HG03280 (cell line): ENCODE results near the gene KLHL25.

Experiments used
- ATAC-seq: cut with Tn5 transposase; IDR thresholded peaks from one replicate; pipeline ENCODE4 v1.9.1; 2021; ENCODE audit warnings: mild to moderate bottlenecking, moderate library complexity; ENCODE audit not compliant: unreplicated experiment

The KLHL25 gene

GRCh38 chr15:85778107-85778776, 16.5 kb downstream of the KLHL25 start:
- ATAC-seq: no peak

- ATAC-seq: no peak
Measured at GRCh38 chr15:85777250-85778106, 17.2 kb downstream of the KLHL25 start.

- ATAC-seq: no peak
Measured at GRCh38 chr15:85773970-85774369, 20.8 kb downstream of the KLHL25 start.

GRCh38 chr15:85773249-85773648, 21.5 kb downstream of the KLHL25 start:
- no peak for ATAC-seq

- ATAC-seq: no peak
Measured at GRCh38 chr15:85772668-85773067, 22.1 kb downstream of the KLHL25 start.

- ATAC-seq: no peak
Measured at GRCh38 chr15:85771781-85772445, 22.8 kb downstream of the KLHL25 start.

- no peak for ATAC-seq
Measured at GRCh38 chr15:85771271-85771670, 23.5 kb downstream of the KLHL25 start.

GRCh38 chr15:85770096-85771041, 24.4 kb downstream of the KLHL25 start:
- no peak for ATAC-seq

GRCh38 chr15:85769182-85769900, 25.4 kb downstream of the KLHL25 start:
- ATAC-seq: no peak

- no peak for ATAC-seq
Measured at GRCh38 chr15:85768595-85769168, 26.0 kb downstream of the KLHL25 start.

- no peak for ATAC-seq
Measured at GRCh38 chr15:85767785-85768529, 26.8 kb downstream of the KLHL25 start.

- no peak for ATAC-seq
Measured at GRCh38 chr15:85766001-85766831, 28.5 kb downstream of the KLHL25 start.

GRCh38 chr15:85764649-85765277, 30.0 kb downstream of the KLHL25 start:
- ATAC-seq: no peak

GRCh38 chr15:85763673-85764633, 30.8 kb downstream of the KLHL25 start:
- no peak for ATAC-seq

GRCh38 chr15:85763157-85763556, 31.6 kb downstream of the KLHL25 start:
- ATAC-seq: no peak

GRCh38 chr15:85762756-85763127, 32.0 kb downstream of the KLHL25 start:
- no peak for ATAC-seq
